Neural cell (in vitro differentiated cells): ENCODE results near the gene RASGRP1.

Experiments
- EP300 ChIP-seq: fragments of 450-650 bp; conservative IDR thresholded peaks from 2 replicates; pipeline ENCODE4 v1.6.1; 2014; ENCODE audit warnings: antibody characterized with exemption, mild to moderate bottlenecking, moderate library complexity; ENCODE audit not compliant: poor library complexity, severe bottlenecking
- EZH2 ChIP-seq: fragments of 200-600, 300-800 bp; shearing (Covaris generic), sonication (generic); IDR thresholded peaks from 2 replicates; pipeline ENCODE4 v1.6.1; 2014; ENCODE audit warnings: antibody characterized with exemption, low read length, borderline replicate concordance, mild to moderate bottlenecking; ENCODE audit not compliant: insufficient read depth, poor library complexity, severe bottlenecking
- MXI1 ChIP-seq: fragments of 450-650 bp; conservative IDR thresholded peaks from 2 replicates; pipeline ENCODE4 v1.6.1; 2014; ENCODE audit warnings: antibody characterized with exemption, mild to moderate bottlenecking; ENCODE audit not compliant: poor library complexity, severe bottlenecking
- POLR2AphosphoS5 ChIP-seq: IDR thresholded peaks from 2 replicates; pipeline ENCODE4 v1.6.1; 2012
- RAD21 ChIP-seq: fragments of 450-650 bp; conservative IDR thresholded peaks from 2 replicates; pipeline ENCODE4 v1.6.1; 2014; ENCODE audit warnings: antibody characterized with exemption, mild to moderate bottlenecking, moderate library complexity
- SMC3 ChIP-seq: fragments of 450-650 bp; conservative IDR thresholded peaks from 2 replicates; pipeline ENCODE4 v1.6.1; 2014; ENCODE audit warnings: antibody characterized with exemption, mild to moderate bottlenecking, moderate library complexity; ENCODE audit not compliant: poor library complexity
- TF ChIP-seq, protein P1 (sequence below): fragments of 450-650 bp; IDR thresholded peaks from 2 replicates; pipeline ENCODE4 v1.5.1; 2014; ENCODE audit warnings: antibody characterized with exemption, mild to moderate bottlenecking, moderate library complexity; ENCODE audit not compliant: poor library complexity, severe bottlenecking
- TF ChIP-seq, protein P2 (sequence below): IDR thresholded peaks from 2 replicates; pipeline ENCODE4 v1.6.1; 2012; ENCODE audit warnings: borderline replicate concordance

GRCh38 chr15:38504680-38505467 lies 59.7 kb downstream of the RASGRP1 start:
- TF ChIP-seq EZH2 (no peak), RAD21 (no peak), POLR2AphosphoS5 (no peak), SMC3 (no peak), MXI1 (no peak), EP300 (no peak)
- TF ChIP-seq, protein P1, sequence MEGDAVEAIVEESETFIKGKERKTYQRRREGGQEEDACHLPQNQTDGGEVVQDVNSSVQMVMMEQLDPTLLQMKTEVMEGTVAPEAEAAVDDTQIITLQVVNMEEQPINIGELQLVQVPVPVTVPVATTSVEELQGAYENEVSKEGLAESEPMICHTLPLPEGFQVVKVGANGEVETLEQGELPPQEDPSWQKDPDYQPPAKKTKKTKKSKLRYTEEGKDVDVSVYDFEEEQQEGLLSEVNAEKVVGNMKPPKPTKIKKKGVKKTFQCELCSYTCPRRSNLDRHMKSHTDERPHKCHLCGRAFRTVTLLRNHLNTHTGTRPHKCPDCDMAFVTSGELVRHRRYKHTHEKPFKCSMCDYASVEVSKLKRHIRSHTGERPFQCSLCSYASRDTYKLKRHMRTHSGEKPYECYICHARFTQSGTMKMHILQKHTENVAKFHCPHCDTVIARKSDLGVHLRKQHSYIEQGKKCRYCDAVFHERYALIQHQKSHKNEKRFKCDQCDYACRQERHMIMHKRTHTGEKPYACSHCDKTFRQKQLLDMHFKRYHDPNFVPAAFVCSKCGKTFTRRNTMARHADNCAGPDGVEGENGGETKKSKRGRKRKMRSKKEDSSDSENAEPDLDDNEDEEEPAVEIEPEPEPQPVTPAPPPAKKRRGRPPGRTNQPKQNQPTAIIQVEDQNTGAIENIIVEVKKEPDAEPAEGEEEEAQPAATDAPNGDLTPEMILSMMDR: no peak
- TF ChIP-seq, protein P2, sequence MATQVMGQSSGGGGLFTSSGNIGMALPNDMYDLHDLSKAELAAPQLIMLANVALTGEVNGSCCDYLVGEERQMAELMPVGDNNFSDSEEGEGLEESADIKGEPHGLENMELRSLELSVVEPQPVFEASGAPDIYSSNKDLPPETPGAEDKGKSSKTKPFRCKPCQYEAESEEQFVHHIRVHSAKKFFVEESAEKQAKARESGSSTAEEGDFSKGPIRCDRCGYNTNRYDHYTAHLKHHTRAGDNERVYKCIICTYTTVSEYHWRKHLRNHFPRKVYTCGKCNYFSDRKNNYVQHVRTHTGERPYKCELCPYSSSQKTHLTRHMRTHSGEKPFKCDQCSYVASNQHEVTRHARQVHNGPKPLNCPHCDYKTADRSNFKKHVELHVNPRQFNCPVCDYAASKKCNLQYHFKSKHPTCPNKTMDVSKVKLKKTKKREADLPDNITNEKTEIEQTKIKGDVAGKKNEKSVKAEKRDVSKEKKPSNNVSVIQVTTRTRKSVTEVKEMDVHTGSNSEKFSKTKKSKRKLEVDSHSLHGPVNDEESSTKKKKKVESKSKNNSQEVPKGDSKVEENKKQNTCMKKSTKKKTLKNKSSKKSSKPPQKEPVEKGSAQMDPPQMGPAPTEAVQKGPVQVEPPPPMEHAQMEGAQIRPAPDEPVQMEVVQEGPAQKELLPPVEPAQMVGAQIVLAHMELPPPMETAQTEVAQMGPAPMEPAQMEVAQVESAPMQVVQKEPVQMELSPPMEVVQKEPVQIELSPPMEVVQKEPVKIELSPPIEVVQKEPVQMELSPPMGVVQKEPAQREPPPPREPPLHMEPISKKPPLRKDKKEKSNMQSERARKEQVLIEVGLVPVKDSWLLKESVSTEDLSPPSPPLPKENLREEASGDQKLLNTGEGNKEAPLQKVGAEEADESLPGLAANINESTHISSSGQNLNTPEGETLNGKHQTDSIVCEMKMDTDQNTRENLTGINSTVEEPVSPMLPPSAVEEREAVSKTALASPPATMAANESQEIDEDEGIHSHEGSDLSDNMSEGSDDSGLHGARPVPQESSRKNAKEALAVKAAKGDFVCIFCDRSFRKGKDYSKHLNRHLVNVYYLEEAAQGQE: no peak
